Measurements from ENCODE around the gene CES4A.
A peak's percentile ranks its signal among the peaks of the same experiment; 100 is the strongest.
"Not testable (repeated sequence)": the region's sequence is repeated elsewhere in the genome, so short reads cannot be mapped to it uniquely, and the experiment has no call there.

CES4A gene

GRCh38 chr16:66954097-66954659 is 34.2 kb upstream of the CES4A start:
- ChIA-PET POLR2A (ENCODE audit: low non-redundant PET) (interaction anchor here (0.7 kb wide), 1 partner anchor 216 kb away, joined by 4 read pairs; the partner anchor contains the start of gene NOL3), CTCF (interaction anchor here (0.6 to 1.7 kb wide), 11 partner anchors 10 to 572 kb away, joined by 3 to 12 read pairs (median 4); no protein-coding TSS in a partner anchor)
- H3K27ac ChIP-seq = no peak overlapping the region
- peak; percentile 82 for DNase-seq (ENCODE audit: low spot score)
- peak; percentile 82 for TF ChIP-seq CTCF (conservative IDR thresholded peaks at IDR 0.05; ENCODE audit: low read depth)

GRCh38 chr16:66955363-66956153 is 32.8 kb upstream of the CES4A start:
- CTCF ChIA-PET = interaction anchor here (0.6 to 1.6 kb wide), 3 partner anchors 20 to 200 kb away, joined by 4 to 8 read pairs (median 5); no protein-coding TSS in a partner anchor
- DNase-seq (ENCODE audit: low spot score); H3K27ac ChIP-seq; POLR2A ChIA-PET (ENCODE audit: low non-redundant PET): not testable (repeated sequence)

GRCh38 chr16:66956154-66956457 is 32.3 kb upstream of the CES4A start:
- POLR2A ChIA-PET (ENCODE audit: low non-redundant PET); DNase-seq (ENCODE audit: low spot score); H3K27ac ChIP-seq: not testable (repeated sequence)
- CTCF ChIA-PET = interaction anchor here (0.6 to 1.6 kb wide), 3 partner anchors 19 to 199 kb away, joined by 4 to 8 read pairs (median 5); no protein-coding TSS in a partner anchor

- H3K27ac ChIP-seq = no peak overlapping the region
- ChIA-PET POLR2A (ENCODE audit: low non-redundant PET) (no interaction called here), CTCF (interaction anchor here (0.6 to 2.2 kb wide), 5 partner anchors 59 to 318 kb away, joined by 3 to 8 read pairs (median 4); partner anchors contain the start of genes FBXL8 and TRADD)
- no peak for DNase-seq (ENCODE audit: low spot score)
- TF ChIP-seq CTCF (conservative IDR thresholded peaks at IDR 0.05; ENCODE audit: low read depth) = no peak
These were observed 29.3 kb upstream of the CES4A start for GRCh38 chr16:66958857-66959703.

- no peak overlapping the region for H3K27ac ChIP-seq
- TF ChIP-seq CTCF (conservative IDR thresholded peaks at IDR 0.05; ENCODE audit: low read depth) = no peak
- DNase-seq (ENCODE audit: low spot score) = no peak
- ChIA-PET POLR2A (ENCODE audit: low non-redundant PET) (interaction anchor here (0.5 kb wide), 1 partner anchor 240 kb away, joined by 4 read pairs; no protein-coding TSS in a partner anchor), CTCF (interaction anchor here (0.6 to 2.2 kb wide), 4 partner anchors 58 to 264 kb away, joined by 3 to 8 read pairs (median 6); partner anchors contain the start of genes FBXL8 and TRADD)
These were observed 28.7 kb upstream of the CES4A start for GRCh38 chr16:66959704-66960161.

GRCh38 chr16:66960270-66960669 is 28.1 kb upstream of the CES4A start:
- POLR2A ChIA-PET (ENCODE audit: low non-redundant PET) = interaction anchor here (0.5 kb wide), 1 partner anchor 240 kb away, joined by 4 read pairs; no protein-coding TSS in a partner anchor
- H3K27ac ChIP-seq = no peak overlapping the region
- CTCF ChIA-PET = interaction anchor here (1.0 to 2.2 kb wide), 2 partner anchors 195 to 200 kb away, joined by 4 to 8 read pairs; partner anchors contain the start of genes FBXL8 and TRADD
- no peak for TF ChIP-seq CTCF (conservative IDR thresholded peaks at IDR 0.05; ENCODE audit: low read depth)
- DNase-seq (ENCODE audit: low spot score) = no peak
